RWPE2 (cell line): ENCODE measurements around the gene CHRND.

Experiments
- ATAC-seq: fragments of 200-7000 bp; cut with Tn5 transposase; 3 replicates; pipeline ENCODE4 v1.9.1; 2021; ENCODE audit warnings: low read depth
- DNase-seq: peaks from one replicate; pipeline ENCODE4 v3.0.0-alpha.2; 2020; ENCODE audit warnings: low spot score
- H3K27ac ChIP-seq: fragments of 450-650 bp; 2 replicates; pipeline ENCODE4 v1.5.1; 2017; ENCODE audit warnings: mild to moderate bottlenecking; ENCODE audit not compliant: poor library complexity, severe bottlenecking
- H3K27me3 ChIP-seq: fragments of 250-450 bp; sonication (Bioruptor Pico); 2 replicates; pipeline ENCODE4 v1.5.1; 2021; ENCODE audit warnings: mild to moderate bottlenecking, moderate library complexity; ENCODE audit not compliant: insufficient read depth, poor library complexity, severe bottlenecking
- H3K36me3 ChIP-seq: fragments of 250-450 bp; sonication (Bioruptor Pico); 2 replicates; pipeline ENCODE4 v1.5.1; 2020; ENCODE audit warnings: low read depth, mild to moderate bottlenecking, moderate library complexity
- H3K4me1 ChIP-seq: fragments of 250-450 bp; sonication (Bioruptor Pico); 2 replicates; pipeline ENCODE4 v1.5.1; 2021; ENCODE audit warnings: mild to moderate bottlenecking, moderate library complexity; ENCODE audit not compliant: insufficient read depth, poor library complexity, severe bottlenecking
- H3K4me3 ChIP-seq: fragments of 250-450 bp; sonication (Bioruptor Pico); 2 replicates; pipeline ENCODE4 v1.5.1; 2021; ENCODE audit warnings: mild to moderate bottlenecking, moderate library complexity; ENCODE audit not compliant: severe bottlenecking
- H3K9me3 ChIP-seq: fragments of 250-450 bp; sonication (Bioruptor Pico); 2 replicates; pipeline ENCODE4 v1.5.1; 2021; ENCODE audit warnings: mild to moderate bottlenecking, moderate library complexity; ENCODE audit not compliant: severe bottlenecking
- CTCF ChIP-seq: fragments of 450-650 bp; IDR thresholded peaks from one replicate; pipeline ENCODE4 v1.5.1; 2017; ENCODE audit warnings: mild to moderate bottlenecking, moderate library complexity; ENCODE audit not compliant: poor library complexity, severe bottlenecking

Gene CHRND

GRCh38 chr2:232538671-232539070 lies 12.7 kb downstream of the CHRND start:
- Histone ChIP-seq H3K4me1 (no peaks in the 10 kb centered on the region), H3K36me3 (no peaks in the 10 kb centered on the region), H3K4me3 (no peak overlapping the region), H3K27me3 (no peaks in the 10 kb centered on the region), H3K9me3 (no peaks in the 10 kb centered on the region), H3K27ac (no peak overlapping the region)
- no peak for TF ChIP-seq CTCF
- DNase-seq: no peak
- no peak for ATAC-seq

DNA sequence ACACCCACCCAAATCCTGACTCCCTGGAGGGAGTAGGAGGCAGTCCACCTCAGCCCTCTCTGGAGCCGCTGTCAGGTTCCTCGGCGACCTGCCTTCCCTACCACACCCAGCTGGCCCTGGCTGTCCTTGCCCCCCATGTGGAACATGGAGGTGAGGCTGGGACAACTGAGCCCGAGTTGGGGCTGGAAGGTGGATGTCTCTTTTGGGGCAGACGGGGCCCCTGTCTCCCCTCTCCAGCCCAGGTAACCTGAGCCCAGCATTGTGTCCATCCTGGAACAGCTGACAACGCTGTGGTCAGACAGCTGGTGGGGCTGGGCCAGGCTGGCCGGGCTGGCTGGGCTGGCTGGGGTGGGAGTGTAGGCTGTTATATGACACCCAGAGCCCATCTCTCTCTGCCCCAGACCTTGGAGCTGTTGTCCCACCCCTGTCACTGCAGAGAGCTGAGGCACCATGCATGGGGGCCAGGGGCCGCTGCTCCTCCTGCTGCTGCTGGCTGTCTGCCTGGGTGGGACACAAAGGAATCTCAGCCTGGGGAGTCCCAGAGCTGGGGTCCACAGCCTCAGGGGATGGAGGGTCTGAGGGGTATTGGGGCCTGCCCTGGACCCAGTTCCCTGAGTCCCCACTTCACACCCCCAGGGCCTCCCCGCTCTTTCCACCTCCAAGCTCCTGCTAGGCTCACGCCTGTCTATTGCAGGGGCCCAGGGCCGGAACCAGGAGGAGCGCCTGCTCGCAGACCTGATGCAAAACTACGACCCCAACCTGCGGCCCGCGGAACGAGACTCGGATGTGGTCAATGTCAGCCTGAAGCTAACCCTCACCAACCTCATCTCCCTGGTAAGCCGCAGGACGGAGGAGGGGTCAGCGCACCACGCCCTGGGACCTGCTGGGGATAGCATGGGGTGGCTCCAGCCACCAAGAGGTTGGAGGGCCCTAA lies 13.6 kb downstream of the CHRND start, which contains the start of gene CHRNG:
CHRNG (plus strand) TSS at position 395 of the 934 bp plus-strand sequence; CDS start at position 451, 56 bp downstream.
- H3K36me3 ChIP-seq: no peaks in the 10 kb centered on the region
- no peaks in the 10 kb centered on the region for H3K4me1 ChIP-seq
- H3K27ac ChIP-seq: no peak within 1 kb of the TSS
- no peaks in the 10 kb centered on the region for H3K27me3 ChIP-seq
- DNase-seq: no peak
- H3K9me3 ChIP-seq: no peaks in the 10 kb centered on the region
- no peak within 1 kb of the TSS for H3K4me3 ChIP-seq
- 0 out of 3 replicates have a peak, but pooled peaks have one; percentile 5 for ATAC-seq
- TF ChIP-seq CTCF: no peak

DNA sequence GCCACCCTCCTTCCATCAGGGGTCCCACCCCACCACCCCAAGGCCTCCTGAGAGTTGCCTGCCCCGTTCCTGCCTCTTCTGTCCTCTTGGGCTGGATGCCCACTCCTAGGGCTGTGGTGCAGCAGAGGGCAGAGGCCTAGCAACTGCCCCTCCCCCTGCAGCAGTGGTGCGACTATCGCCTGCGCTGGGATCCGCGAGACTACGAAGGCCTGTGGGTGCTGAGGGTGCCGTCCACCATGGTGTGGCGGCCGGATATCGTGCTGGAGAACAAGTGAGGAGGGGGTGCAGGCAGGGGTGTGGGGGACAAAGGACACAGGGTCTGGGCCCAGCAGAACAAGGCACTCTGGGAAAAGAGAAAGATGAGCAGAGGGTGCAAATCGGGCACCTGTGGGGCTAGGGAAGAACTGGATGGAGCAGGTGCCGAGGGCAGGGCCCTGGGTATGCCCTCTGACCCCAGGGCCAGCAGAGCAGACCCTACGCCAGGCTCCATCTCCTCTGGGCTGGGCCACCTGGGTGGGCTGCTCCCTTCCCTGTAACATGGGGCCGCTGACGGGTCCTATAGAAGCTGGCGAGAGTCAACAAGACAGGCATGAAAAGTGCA lies 14.6 kb downstream of the CHRND start:
- ATAC-seq (no peak), DNase-seq (no peak)
- no peaks in the 10 kb centered on the region for H3K36me3 ChIP-seq
- no peak for TF ChIP-seq CTCF
- no peak overlapping the region for H3K4me3 ChIP-seq
- no peaks in the 10 kb centered on the region for H3K9me3 ChIP-seq
- no peaks in the 10 kb centered on the region for H3K27me3 ChIP-seq
- no peaks in the 10 kb centered on the region for H3K4me1 ChIP-seq
- H3K27ac ChIP-seq: no peak overlapping the region

DNA sequence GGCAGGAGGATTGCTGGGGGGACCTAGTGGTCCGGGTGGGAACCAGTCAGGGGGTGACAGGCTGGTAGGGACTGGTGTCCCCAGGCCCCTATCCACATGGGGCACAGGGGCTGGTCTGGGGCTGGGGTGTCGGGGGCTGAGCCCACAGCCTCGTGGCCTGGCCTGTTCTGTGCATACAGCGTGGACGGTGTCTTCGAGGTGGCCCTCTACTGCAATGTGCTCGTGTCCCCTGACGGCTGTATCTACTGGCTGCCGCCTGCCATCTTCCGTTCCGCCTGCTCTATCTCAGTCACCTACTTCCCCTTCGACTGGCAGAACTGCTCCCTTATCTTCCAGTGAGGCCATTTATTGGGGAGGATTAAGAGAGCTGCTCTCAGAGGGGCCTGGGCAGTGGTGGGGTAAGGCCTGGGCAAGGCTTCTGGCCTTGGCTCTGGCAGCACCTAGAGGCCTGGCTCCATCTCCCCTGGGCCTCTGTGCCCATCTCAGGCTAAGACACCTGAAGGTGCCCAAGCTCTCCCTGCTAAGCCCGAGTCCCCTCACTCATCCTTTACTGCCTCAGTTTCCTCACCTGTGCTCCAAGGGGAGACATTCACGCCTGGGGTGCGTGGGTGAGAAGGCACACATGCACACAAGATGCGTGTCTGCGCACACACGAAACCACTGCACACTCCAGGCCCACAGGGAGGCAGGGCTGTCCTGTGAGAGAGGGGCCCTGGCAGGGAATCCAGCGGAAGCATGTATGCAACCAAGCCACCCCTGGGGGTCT lies 15.4 kb downstream of the CHRND start:
- 0 out of 2 replicates have a peak, but pooled peaks cover under 1% of the 10 kb centered on the region for H3K36me3 ChIP-seq
- DNase-seq (no peak), ATAC-seq (peak; percentile 35)
- no peak overlapping the region for H3K27ac ChIP-seq
- H3K9me3 ChIP-seq: no peaks in the 10 kb centered on the region
- H3K4me1 ChIP-seq: no peaks in the 10 kb centered on the region
- no peak for TF ChIP-seq CTCF
- no peak overlapping the region for H3K4me3 ChIP-seq
- no peaks in the 10 kb centered on the region for H3K27me3 ChIP-seq
